ENCODE measurements around the gene JAKMIP2. TPM values are rescaled to one million over a fixed set of nuclear protein-coding genes. Genes with fewer than 3 reads are reported as not detected.
A peak's percentile ranks its signal among the peaks of the same experiment; 100 is the strongest.
"Not testable (repeated sequence)": the region's sequence is repeated elsewhere in the genome, so short reads cannot be mapped to it uniquely, and the experiment has no call there.

JAKMIP2 gene
- total RNA-seq, 1 donor from 2014 or later, result 35.6 TPM

- H3K36me3 Mint-ChIP-seq (ENCODE audit: low read depth), result no peaks in the 10 kb centered on the region
These were observed 195.7 kb downstream of the JAKMIP2 start for GRCh38 chr5:147586832-147587231.

GRCh38 chr5:147586221-147586620, 196.3 kb downstream of the JAKMIP2 start:
- H3K9me3 Mint-ChIP-seq, result no peaks in the 10 kb centered on the region
- no peak overlapping the region for H3K4me3 Mint-ChIP-seq
- no peaks in the 10 kb centered on the region for H3K36me3 Mint-ChIP-seq (ENCODE audit: low read depth)
- H3K27me3 Mint-ChIP-seq (ENCODE audit: low read depth), result no peaks in the 10 kb centered on the region
- H3K27ac Mint-ChIP-seq (ENCODE audit: unreplicated experiment), result no peak overlapping the region
- no peak for DNase-seq (ENCODE audit: low read depth, low spot score)
- no peak for TF ChIP-seq CTCF (conservative IDR thresholded peaks at IDR 0.05)
- no peaks in the 10 kb centered on the region for H3K4me1 Mint-ChIP-seq

More at GRCh38 chr5:147586832-147587231, 195.7 kb downstream of the JAKMIP2 start:
- DNase-seq (ENCODE audit: low read depth, low spot score), result no peak
- Mint-ChIP-seq H3K27ac (ENCODE audit: unreplicated experiment) (no peak overlapping the region), H3K9me3 (no peaks in the 10 kb centered on the region), H3K27me3 (ENCODE audit: low read depth) (no peaks in the 10 kb centered on the region), H3K4me1 (no peaks in the 10 kb centered on the region), H3K4me3 (no peak overlapping the region)
- TF ChIP-seq CTCF (conservative IDR thresholded peaks at IDR 0.05), result no peak

- not testable (repeated sequence) for H3K27me3 Mint-ChIP-seq (ENCODE audit: low read depth); DNase-seq (ENCODE audit: low read depth, low spot score); H3K36me3 Mint-ChIP-seq (ENCODE audit: low read depth); H3K27ac Mint-ChIP-seq (ENCODE audit: unreplicated experiment); H3K4me3 Mint-ChIP-seq
- peaks cover 10% of the 10 kb centered on the region for H3K4me1 Mint-ChIP-seq
- H3K9me3 Mint-ChIP-seq, result peaks cover 10% of the 10 kb centered on the region
These were observed 200.3 kb downstream of the JAKMIP2 start for GRCh38 chr5:147582272-147582671.

DNA sequence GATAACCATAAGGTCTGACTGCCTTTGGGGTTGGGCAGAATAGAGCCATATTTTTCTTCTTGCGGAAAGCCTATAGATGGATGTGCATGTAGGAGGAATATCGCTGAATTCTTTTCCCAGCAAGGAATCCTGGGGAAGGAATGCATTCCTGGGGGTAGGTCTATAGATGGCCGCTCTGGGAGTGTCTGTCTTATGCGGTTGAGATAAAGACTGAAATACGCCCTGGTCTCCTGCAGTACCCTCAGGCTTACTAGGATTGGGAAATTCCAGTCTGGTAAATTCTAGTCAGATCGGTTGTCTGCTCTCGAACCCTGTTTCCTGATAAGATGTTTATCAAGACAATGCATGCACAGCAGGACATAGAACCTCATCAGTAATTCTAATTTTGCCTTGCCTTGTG, 202.1 kb downstream of the JAKMIP2 start:
- DNase-seq (ENCODE audit: low read depth, low spot score); H3K27ac Mint-ChIP-seq (ENCODE audit: unreplicated experiment); H3K27me3 Mint-ChIP-seq (ENCODE audit: low read depth); H3K4me3 Mint-ChIP-seq; H3K36me3 Mint-ChIP-seq (ENCODE audit: low read depth): not testable (repeated sequence)
- H3K9me3 Mint-ChIP-seq, result peaks cover 10% of the 10 kb centered on the region
- H3K4me1 Mint-ChIP-seq, result peaks cover 15% of the 10 kb centered on the region

DNA sequence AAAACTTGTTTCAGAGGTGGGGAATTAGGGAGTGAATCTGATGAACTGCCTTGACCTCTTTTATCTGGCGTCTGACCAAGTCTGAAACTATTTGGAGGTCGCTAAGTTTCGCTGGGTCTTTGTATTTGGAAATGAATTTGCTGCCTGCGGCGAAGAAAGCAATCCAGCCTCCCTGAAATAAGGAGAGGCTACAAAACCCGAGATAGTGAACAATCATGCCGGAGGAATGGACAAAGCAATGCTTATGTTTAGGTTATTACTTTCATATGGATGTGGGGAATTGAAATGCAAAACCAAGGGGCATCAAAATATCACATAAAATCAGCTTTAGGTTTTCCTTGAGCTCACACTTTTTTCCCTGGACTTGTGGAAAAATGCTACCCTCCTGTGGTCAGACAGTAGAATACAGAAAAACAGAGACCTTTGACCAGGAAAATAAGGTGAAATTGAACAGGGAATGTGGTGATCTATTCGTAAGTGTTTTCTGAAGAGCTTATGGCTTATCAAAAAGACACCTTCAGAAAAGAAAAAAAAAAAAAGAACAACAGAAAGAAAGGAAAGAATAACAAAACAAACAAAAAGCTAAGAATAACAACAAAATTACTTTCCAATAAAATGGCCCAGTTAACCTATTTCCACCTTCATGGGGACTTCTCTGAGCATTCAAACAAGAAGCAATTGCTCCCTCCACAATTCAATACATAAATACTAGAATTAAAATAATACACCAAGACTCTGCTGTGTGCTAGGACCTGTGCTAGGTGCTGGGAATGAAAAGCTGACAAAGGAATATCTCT, 204.1 kb downstream of the JAKMIP2 start:
- DNase-seq (ENCODE audit: low read depth, low spot score), result no peak
- peak; percentile 84 for TF ChIP-seq CTCF (conservative IDR thresholded peaks at IDR 0.05)
- peak overlapping the region; percentile 84 for H3K27ac Mint-ChIP-seq (ENCODE audit: unreplicated experiment)

DNA sequence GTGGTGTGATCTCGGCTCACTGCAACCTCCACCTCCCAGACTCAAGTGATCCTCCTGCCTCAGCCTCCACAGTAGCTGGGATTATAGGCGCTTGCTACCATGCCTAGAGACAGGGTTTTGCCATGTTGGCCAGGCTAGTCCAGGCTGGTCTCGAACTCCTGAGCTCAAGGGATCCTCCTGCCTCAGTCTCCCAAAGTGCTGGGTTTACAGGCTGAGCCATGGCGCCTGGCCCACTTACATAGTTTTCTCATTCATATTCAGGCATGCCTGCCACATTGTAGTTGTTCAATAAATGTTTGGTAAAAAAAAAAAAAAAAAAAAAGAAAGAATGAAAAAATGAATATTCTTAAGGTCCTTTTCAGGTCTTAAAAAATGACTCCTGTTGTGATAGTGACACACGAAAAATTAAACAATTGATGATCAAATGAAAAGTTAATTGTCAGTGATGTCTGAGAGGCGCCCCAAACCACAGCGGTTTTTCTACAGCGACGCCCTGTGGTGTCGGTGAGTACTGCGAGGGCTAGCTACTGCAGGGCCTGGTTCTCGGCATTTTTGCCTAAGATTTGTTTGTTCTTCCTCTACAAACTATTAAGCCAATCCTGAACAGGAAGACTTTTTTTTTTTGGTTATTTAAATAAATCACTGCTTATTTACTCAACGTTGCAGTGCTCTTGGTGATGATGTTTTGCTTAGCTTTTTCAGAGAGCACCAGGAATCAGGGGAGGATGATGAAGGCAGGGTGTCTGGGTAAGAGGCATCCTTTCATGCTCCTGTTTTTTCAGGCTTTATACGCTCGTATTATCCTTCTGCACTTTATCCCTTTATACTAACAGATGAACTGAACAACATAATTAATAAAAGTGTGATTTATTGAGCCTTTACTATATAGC, 205.6 kb downstream of the JAKMIP2 start:
- H3K4me3 Mint-ChIP-seq, result no peak overlapping the region
- peak; percentile 82 for DNase-seq (ENCODE audit: low read depth, low spot score)
- peaks cover 10% of the 10 kb centered on the region for H3K9me3 Mint-ChIP-seq
- no peak overlapping the region for H3K27ac Mint-ChIP-seq (ENCODE audit: unreplicated experiment)
- H3K4me1 Mint-ChIP-seq, result peaks cover 37% of the 10 kb centered on the region
- no peaks in the 10 kb centered on the region for H3K27me3 Mint-ChIP-seq (ENCODE audit: low read depth)
- H3K36me3 Mint-ChIP-seq (ENCODE audit: low read depth), result peaks cover 2% of the 10 kb centered on the region
- peak; percentile 92 for TF ChIP-seq CTCF (conservative IDR thresholded peaks at IDR 0.05)

More for the DNA sequence above, 204.1 kb downstream of the JAKMIP2 start:
- H3K4me3 Mint-ChIP-seq, result peak overlapping the region; percentile 27
- H3K27me3 Mint-ChIP-seq (ENCODE audit: low read depth), result no peaks in the 10 kb centered on the region
- H3K4me1 Mint-ChIP-seq, result peaks cover 27% of the 10 kb centered on the region
- peaks cover 10% of the 10 kb centered on the region for H3K9me3 Mint-ChIP-seq
- peaks cover 2% of the 10 kb centered on the region for H3K36me3 Mint-ChIP-seq (ENCODE audit: low read depth)

All from neural crest cell (in vitro differentiated cells).